OCI-LY3 (cell line): ENCODE results near the gene CCDC191.

Source experiments
- CTCF ChIP-seq: fragments of 200-600, 300-600 bp; sonication (generic); IDR thresholded peaks from 2 replicates; pipeline ENCODE4 v1.5.1; 2014; ENCODE audit warnings: antibody characterized with exemption, low read length, low read depth
- EZH2phosphoT487 ChIP-seq: fragments of 200-600 bp; shearing (Covaris generic); IDR thresholded peaks from 2 replicates; pipeline ENCODE4 v1.6.1; 2018; ENCODE audit warnings: antibody characterized with exemption, mixed run types, low read depth

- TF ChIP-seq CTCF (no peak), EZH2phosphoT487 (no peak)
Observed at GRCh38 chr3:113953677-113954076, 102.6 kb downstream of the CCDC191 start.
